Neuronal stem cell (in vitro differentiated cells): ENCODE data around the gene POU2F3.

Source experiments
- DNase-seq: peaks from one replicate; pipeline ENCODE4 v3.0.0-alpha.2; 2013; ENCODE audit warnings: low spot score
- H2AFZ ChIP-seq: one replicate; pipeline ENCODE4 v1.6.1; 2013; ENCODE audit warnings: mild to moderate bottlenecking, low read length, inconsistent platforms
- H2AK5ac ChIP-seq: 2 replicates; pipeline ENCODE4 v1.6.1; 2013; ENCODE audit warnings: low read depth, mild to moderate bottlenecking, inconsistent platforms, low read length, moderate library complexity, mixed read lengths
- H2BK120ac ChIP-seq: 2 replicates; pipeline ENCODE4 v1.6.1; 2013; ENCODE audit warnings: low read depth, mild to moderate bottlenecking, inconsistent platforms, low read length, moderate library complexity, mixed read lengths
- H2BK12ac ChIP-seq: one replicate; pipeline ENCODE4 v1.6.1; 2013; ENCODE audit warnings: low read length, inconsistent platforms
- H2BK15ac ChIP-seq: 2 replicates; pipeline ENCODE4 v1.6.1; 2013; ENCODE audit warnings: mild to moderate bottlenecking, low read length, inconsistent platforms, mixed read lengths
- H2BK5ac ChIP-seq: one replicate; pipeline ENCODE4 v1.6.1; 2013; ENCODE audit warnings: inconsistent platforms, mild to moderate bottlenecking, low read length, moderate library complexity
- H3K14ac ChIP-seq: one replicate; pipeline ENCODE4 v1.6.1; 2013; ENCODE audit warnings: low read length, inconsistent platforms
- H3K18ac ChIP-seq: 2 replicates; pipeline ENCODE4 v1.6.1; 2013; ENCODE audit warnings: low read length, inconsistent platforms
- H3K23ac ChIP-seq: 2 replicates; pipeline ENCODE4 v1.6.1; 2013; ENCODE audit warnings: low read depth, mild to moderate bottlenecking, mixed read lengths, low read length, inconsistent platforms; ENCODE audit not compliant: poor library complexity
- H3K27ac ChIP-seq: replicated peaks from 3 replicates; pipeline ENCODE4 v1.5.1; 2013; ENCODE audit warnings: low read length, inconsistent platforms
- H3K27me3 ChIP-seq, 3 experiments: 2 replicates each; pipeline ENCODE4 v1.6.1; 2013; ENCODE audit warnings: low read length in 3 of 3, mild to moderate bottlenecking in 2 of 3, inconsistent platforms in 1 of 3, low read depth in 1 of 3, mixed read lengths in 1 of 3, moderate library complexity in 1 of 3; ENCODE audit not compliant: control insufficient read depth in 3 of 3, insufficient read depth in 3 of 3
- H3K36me3 ChIP-seq, 2 donors: replicated peaks in 1 of 2; 2 replicates each; pipeline ENCODE4 v1.6.1; 2013; ENCODE audit warnings: low read length in 2 of 2; ENCODE audit not compliant: control insufficient read depth in 2 of 2, insufficient read depth in 2 of 2
- H3K4ac ChIP-seq: 2 replicates; pipeline ENCODE4 v1.6.1; 2013; ENCODE audit warnings: inconsistent platforms, mild to moderate bottlenecking, low read length, moderate library complexity
- H3K4me1 ChIP-seq, 2 donors: 1 replicate in 1 of 2; 2 replicates in 1 of 2; pipeline ENCODE4 v1.6.1; 2013; ENCODE audit warnings: low read length in 2 of 2, low read depth in 1 of 2; ENCODE audit not compliant: control insufficient read depth in 2 of 2, insufficient read depth in 1 of 2
- H3K4me2 ChIP-seq: one replicate; pipeline ENCODE4 v1.6.1; 2013; ENCODE audit warnings: mild to moderate bottlenecking, low read length, inconsistent platforms; ENCODE audit not compliant: insufficient read depth, poor library complexity, severe bottlenecking
- H3K4me3 ChIP-seq, 2 donors: 2 replicates each; pipeline ENCODE4 v1.5.1; 2013; ENCODE audit warnings: low read length in 2 of 2, mild to moderate bottlenecking in 2 of 2, inconsistent platforms in 1 of 2, moderate library complexity in 1 of 2
- H3K79me1 ChIP-seq: one replicate; pipeline ENCODE4 v1.6.1; 2013; ENCODE audit warnings: low read depth, mild to moderate bottlenecking, inconsistent platforms, low read length, moderate library complexity
- H3K9ac ChIP-seq: one replicate; pipeline ENCODE4 v1.6.1; 2013; ENCODE audit warnings: mild to moderate bottlenecking, low read depth, low read length, inconsistent platforms; ENCODE audit not compliant: poor library complexity
- H3K9me3 ChIP-seq, 2 donors: replicated peaks in 1 of 2; 2 replicates each; pipeline versions ENCODE3 to v1.6.1; 2013; ENCODE audit warnings: low read length in 2 of 2, mild to moderate bottlenecking in 2 of 2, inconsistent platforms in 1 of 2, low read depth in 1 of 2, mixed read lengths in 1 of 2, moderate library complexity in 1 of 2; ENCODE audit not compliant: control insufficient read depth in 2 of 2, insufficient read depth in 1 of 2
- H4K8ac ChIP-seq: one replicate; pipeline ENCODE4 v1.6.1; 2013; ENCODE audit warnings: low read depth, mild to moderate bottlenecking, inconsistent platforms, low read length, moderate library complexity
- H4K91ac ChIP-seq: one replicate; pipeline ENCODE4 v1.6.1; 2013; ENCODE audit warnings: low read length, low read depth, mild to moderate bottlenecking, inconsistent platforms; ENCODE audit not compliant: poor library complexity
- WGBS, 2 donors: extraction: QIAGEN DNeasy Blood & Tissue Kit; methylation state at CpG; one replicate each; pipeline ENCODE4 v1.1.7; 2013; ENCODE audit warnings: missing lambda C conversion rate in 2 of 2, mixed read lengths in 1 of 2; ENCODE audit not compliant: insufficient read length in 2 of 2, insufficient replicate concordance in 1 of 2; ENCODE audit errors: extremely low coverage in 2 of 2; 5-methylcytosine and 5-hydroxymethylcytosine counted together

Gene POU2F3

DNA sequence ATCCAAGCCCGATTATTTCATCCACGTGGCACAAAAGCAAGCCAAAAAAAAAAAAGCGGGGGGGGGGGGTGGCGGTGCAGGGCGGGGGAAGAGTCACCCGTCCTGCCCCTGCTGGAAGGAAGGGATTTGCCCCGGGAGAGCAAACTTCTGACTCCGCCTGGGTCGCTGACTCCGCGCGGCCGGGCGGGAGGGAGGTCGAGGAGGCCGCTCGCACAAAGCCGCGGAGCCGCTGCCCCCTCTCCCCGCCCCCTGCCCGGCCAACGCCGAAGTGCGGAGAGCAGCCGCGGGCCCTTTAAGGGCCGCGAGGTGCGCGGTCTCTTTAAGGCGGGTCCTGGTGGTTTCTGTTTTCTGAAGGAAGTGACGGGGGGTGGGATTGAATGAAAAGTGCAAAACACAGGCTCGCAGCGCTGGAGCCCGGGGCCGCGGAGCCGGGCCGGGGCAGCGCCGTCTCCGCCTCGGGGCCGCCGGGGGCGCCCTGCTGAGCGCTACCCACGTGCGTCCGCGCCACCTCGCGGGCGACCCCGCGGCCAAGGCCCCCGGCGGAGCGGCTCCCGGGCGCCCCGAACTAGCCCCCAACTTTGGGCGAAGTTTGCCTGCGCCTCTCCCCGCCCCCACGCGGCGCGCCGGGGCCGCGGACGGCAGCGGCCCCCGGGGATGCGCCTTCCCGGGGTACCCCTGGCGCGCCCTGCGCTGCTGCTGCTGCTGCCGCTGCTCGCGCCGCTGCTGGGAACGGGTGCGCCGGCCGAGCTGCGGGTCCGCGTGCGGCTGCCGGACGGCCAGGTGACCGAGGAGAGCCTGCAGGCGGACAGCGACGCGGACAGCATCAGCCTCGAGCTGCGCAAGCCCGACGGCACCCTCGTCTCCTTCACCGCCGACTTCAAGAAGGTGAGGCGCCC, 29.1 kb upstream of the POU2F3 start, which contains the start of gene OAF:
Gene OAF (plus strand): TSS at position 407 of the 896 bp plus-strand sequence. CDS start 248 bp downstream, at position 655.
- Histone ChIP-seq H2AK5ac (no peak within 1 kb of the TSS), H4K8ac (no peak within 1 kb of the TSS), H3K9me3 (no peaks in the 10 kb centered on the region), H3K36me3 (peaks cover 0 to 5% of the 10 kb centered on the region in 2 donors), H3K27ac (no peak within 1 kb of the TSS), H3K4me1 (peaks cover 15 to 28% of the 10 kb centered on the region in 2 donors), H2BK12ac (no peak within 1 kb of the TSS), H3K27me3 (peaks cover 3 to 65% (median 6%) of the 10 kb centered on the region in 3 experiments), H3K18ac (peak within 1 kb of the TSS; percentile 89), H3K4ac (no peak within 1 kb of the TSS), H3K4me2 (peak within 1 kb of the TSS; percentile 77), H3K23ac (peak within 1 kb of the TSS; percentile 34), H2AFZ (peak within 1 kb of the TSS; percentile 95), H2BK5ac (no peak within 1 kb of the TSS), H3K4me3 (peak within 1 kb of the TSS; percentile 77 to 83), H3K79me1 (no peaks in the 10 kb centered on the region), H3K9ac (peak within 1 kb of the TSS; percentile 71), H2BK120ac (no peak within 1 kb of the TSS), H3K14ac (no peak within 1 kb of the TSS), H4K91ac (no peak within 1 kb of the TSS), H2BK15ac (no peak within 1 kb of the TSS)
- peak; percentile 81 for DNase-seq
- WGBS, 2 donors = no CpG with 5 or more reads among the region's 108 CpGs

- Histone ChIP-seq H3K18ac (peak overlapping the region; percentile 89), H2BK15ac (no peak overlapping the region), H2BK120ac (no peak overlapping the region), H3K4me2 (peak overlapping the region; percentile 71), H2AFZ (peak overlapping the region; percentile 95), H4K91ac (no peak overlapping the region), H2AK5ac (no peak overlapping the region), H3K4me3 (peak overlapping the region; percentile 77 to 83), H3K9ac (peak overlapping the region; percentile 54), H3K4me1 (peaks cover 12 to 28% of the 10 kb centered on the region in 2 donors), H3K23ac (peak overlapping the region; percentile 34), H3K4ac (no peak overlapping the region), H3K79me1 (no peaks in the 10 kb centered on the region), H2BK12ac (no peak overlapping the region), H3K14ac (no peak overlapping the region), H3K27me3 (peaks cover 3 to 65% (median 6%) of the 10 kb centered on the region in 3 experiments), H2BK5ac (no peak overlapping the region), H3K9me3 (no peaks in the 10 kb centered on the region), H3K27ac (no peak overlapping the region), H3K36me3 (peaks cover 0 to 5% of the 10 kb centered on the region in 2 donors), H4K8ac (no peak overlapping the region)
- no CpG with 5 or more reads among the region's 18 CpGs for WGBS, 2 donors
- DNase-seq = no peak
These were observed 28.2 kb upstream of the POU2F3 start for GRCh38 chr11:120211522-120212258.

DNA sequence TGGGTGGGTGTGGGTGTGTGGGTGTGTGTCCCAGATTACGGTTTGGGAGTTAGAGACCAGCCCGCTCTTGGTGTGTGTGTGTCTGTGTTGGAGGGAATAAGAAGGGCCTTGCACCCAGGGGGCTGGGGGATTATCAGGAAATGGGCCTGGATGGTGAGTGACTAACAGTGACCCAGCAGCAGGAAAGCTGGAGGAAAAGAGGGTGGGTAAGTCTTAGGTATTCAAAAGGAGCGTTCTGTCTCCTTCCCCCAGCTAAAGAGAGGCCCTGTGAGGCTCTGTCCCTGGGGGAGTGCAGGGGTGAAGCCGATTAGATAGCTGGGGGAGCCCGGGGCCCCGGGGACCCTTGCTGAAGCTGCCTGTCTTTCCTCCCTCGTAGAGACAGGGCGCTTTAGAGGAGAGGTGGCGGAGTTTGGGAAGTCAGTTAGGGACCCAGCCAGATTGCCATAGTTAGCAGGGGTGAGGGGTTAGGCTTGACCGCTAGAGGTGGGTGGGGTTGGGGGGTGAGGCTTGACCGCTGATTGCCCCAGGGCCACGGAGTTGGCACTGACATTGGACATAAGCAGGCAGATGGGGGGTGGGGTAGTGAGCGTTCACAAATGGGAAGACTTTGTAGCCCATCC, 27.6 kb upstream of the POU2F3 start:
- peak overlapping the region in 1 of 2 donors; percentile 77 for H3K4me3 ChIP-seq
- H2BK12ac ChIP-seq = peak overlapping the region; percentile 12
- H3K27me3 ChIP-seq = peaks cover 3 to 65% (median 6%) of the 10 kb centered on the region in 3 experiments
- no peak overlapping the region for H3K9ac ChIP-seq
- no peak overlapping the region for H2BK120ac ChIP-seq
- H3K23ac ChIP-seq = no peak overlapping the region
- no peak overlapping the region for H2BK5ac ChIP-seq
- H3K36me3 ChIP-seq = peaks cover 0 to 5% of the 10 kb centered on the region in 2 donors
- H3K4me1 ChIP-seq = peaks cover 12 to 28% of the 10 kb centered on the region in 2 donors
- H3K4me2 ChIP-seq = no peak overlapping the region
- no CpG with 5 or more reads among the region's 13 CpGs for WGBS, 2 donors
- H3K27ac ChIP-seq = no peak overlapping the region
- DNase-seq = no peak
- H2AK5ac ChIP-seq = no peak overlapping the region
- no peaks in the 10 kb centered on the region for H3K79me1 ChIP-seq
- H3K18ac ChIP-seq = peak overlapping the region; percentile 30
- peak overlapping the region; percentile 41 for H2AFZ ChIP-seq
- H3K14ac ChIP-seq = no peak overlapping the region
- H3K9me3 ChIP-seq = no peaks in the 10 kb centered on the region
- H3K4ac ChIP-seq = no peak overlapping the region
- no peak overlapping the region for H4K91ac ChIP-seq
- H2BK15ac ChIP-seq = no peak overlapping the region
- no peak overlapping the region for H4K8ac ChIP-seq
